Body of pancreas (tissue), 4 donors: ENCODE data around the gene UTY.

ENCODE experiments used
- POLR2A ChIP-seq, 3 donors: fragments of 450-650 bp; IDR thresholded peaks; one replicate each; pipeline ENCODE4 v1.6.1; 2016; ENCODE audit warnings: antibody characterized with exemption in 3 of 3, mild to moderate bottlenecking in 2 of 3
- TF ChIP-seq, protein P1 (sequence below), 7 experiments: fragments of 450-650 bp in 4 of 7; fragments of 200-600 bp in 3 of 7; sonication (generic) in 3 of 7; IDR thresholded peaks; one replicate each; pipeline ENCODE4 v1.5.1; 2016 to 2019; ENCODE audit warnings: antibody characterized with exemption in 7 of 7

DNA sequence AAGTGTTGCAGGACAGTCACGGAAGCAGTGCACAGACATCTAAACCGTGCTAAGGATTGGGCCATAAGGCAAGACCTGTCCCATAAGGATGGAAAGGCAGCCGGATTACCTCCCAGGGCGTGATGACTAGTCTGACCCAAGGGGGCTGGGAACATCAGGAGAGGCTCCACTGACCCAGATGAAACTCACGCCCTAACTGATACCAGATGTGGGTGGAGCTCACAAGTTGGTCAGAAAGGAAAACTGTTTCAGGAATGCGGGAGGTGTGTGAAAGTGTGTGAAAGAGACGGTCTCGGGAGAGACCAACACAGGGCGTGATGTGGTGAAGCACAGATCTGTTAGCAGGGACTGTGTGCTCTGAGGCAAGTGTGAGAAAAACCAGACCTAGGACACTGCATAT, 140.5 kb downstream of the UTY start:
- TF ChIP-seq POLR2A (IDR thresholded peaks at IDR 0.05): no peak
- TF ChIP-seq, protein P1, sequence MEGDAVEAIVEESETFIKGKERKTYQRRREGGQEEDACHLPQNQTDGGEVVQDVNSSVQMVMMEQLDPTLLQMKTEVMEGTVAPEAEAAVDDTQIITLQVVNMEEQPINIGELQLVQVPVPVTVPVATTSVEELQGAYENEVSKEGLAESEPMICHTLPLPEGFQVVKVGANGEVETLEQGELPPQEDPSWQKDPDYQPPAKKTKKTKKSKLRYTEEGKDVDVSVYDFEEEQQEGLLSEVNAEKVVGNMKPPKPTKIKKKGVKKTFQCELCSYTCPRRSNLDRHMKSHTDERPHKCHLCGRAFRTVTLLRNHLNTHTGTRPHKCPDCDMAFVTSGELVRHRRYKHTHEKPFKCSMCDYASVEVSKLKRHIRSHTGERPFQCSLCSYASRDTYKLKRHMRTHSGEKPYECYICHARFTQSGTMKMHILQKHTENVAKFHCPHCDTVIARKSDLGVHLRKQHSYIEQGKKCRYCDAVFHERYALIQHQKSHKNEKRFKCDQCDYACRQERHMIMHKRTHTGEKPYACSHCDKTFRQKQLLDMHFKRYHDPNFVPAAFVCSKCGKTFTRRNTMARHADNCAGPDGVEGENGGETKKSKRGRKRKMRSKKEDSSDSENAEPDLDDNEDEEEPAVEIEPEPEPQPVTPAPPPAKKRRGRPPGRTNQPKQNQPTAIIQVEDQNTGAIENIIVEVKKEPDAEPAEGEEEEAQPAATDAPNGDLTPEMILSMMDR (IDR thresholded peaks at IDR 0.05): no peak
